ENCODE measurements around the gene NEURL3.

NEURL3 gene

DNA sequence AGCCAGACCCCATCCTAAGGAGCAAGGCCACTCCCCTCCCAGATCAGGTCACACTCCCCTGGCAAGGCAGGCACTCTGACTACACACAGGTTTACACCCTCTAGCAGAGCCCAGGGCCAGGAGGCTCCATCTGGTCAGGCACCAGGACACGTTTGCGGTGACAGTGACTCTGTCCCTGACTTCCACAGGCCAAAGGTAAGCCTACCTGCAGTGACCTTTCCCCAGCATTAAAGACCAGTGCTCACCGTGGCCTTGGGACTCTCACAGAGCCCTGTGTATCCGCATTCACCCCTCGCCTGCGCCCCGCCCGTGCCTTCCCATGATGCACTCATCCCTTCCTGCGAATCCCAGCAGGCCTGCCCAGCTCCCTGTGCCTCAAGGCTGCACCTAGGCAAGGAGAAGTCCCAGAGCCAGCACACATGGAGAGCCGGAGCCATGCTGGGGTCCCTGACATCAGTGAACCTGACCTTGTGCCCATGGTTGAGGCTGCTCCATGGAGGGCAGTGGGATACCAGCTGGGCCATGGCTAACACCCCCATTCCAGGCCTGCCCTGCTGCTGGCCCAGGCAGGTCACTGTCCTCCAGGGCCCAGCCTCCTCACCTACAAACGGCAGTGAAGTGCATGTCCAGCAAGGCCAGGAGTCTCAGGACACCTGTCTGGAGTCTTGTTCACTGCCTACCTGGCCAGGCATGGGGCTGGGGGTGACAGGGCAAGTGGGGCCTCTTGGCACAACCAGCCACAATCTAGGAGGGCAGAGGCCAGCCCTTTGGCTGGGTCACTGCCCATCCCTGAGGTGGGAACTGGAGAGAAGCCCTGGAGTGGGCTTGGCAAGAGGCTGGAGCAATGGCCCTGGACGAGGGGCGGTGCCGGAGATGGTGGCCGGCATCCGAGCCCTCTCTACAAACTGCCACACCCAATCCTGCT is 3.0 kb downstream of the NEURL3 start:
- H3K36me3 ChIP-seq (ENCODE audit: insufficient read depth, low read length) = no peaks in the 10 kb centered on the region
- no peaks in the 10 kb centered on the region for H3K9me3 ChIP-seq (ENCODE audit: insufficient read depth, low read depth, low read length)
- no peak overlapping the region for H2AFZ ChIP-seq (ENCODE audit: low read length)

DNA sequence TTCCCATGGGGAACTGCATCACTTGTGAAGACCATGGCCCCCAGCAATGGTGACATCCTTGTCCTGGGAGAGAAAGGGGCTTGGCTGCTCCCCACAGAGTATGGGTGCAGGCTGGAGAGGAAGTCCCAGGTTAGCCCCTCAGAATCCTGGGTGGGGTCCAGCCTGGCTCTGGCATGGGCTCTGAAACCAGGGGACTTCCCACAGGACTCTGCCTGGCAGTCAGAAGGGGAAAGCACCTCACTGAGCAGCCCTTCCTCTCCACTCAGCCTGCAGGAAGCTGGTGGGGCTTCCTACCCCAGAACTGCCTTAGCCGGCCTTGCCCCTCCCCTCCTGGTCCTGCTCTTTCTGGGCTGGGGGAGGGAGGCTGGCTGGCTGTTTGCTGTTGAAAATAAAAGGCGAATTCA is 3.7 kb downstream of the NEURL3 start:
- H2AFZ ChIP-seq (ENCODE audit: low read length) = no peak overlapping the region
- H3K4me3 ChIP-seq (ENCODE audit: low read length, poor library complexity, severe bottlenecking) = no peak overlapping the region
- no peaks in the 10 kb centered on the region for H3K9me3 ChIP-seq (ENCODE audit: insufficient read depth, low read depth, low read length)
- no peaks in the 10 kb centered on the region for H3F3A ChIP-seq (ENCODE audit: low read depth)
- H3K36me3 ChIP-seq (ENCODE audit: insufficient read depth, low read length) = no peaks in the 10 kb centered on the region
- TF ChIP-seq CTCF (conservative IDR thresholded peaks at IDR 0.05; ENCODE audit: low read length) = no peak
- TF ChIP-seq EZH2phosphoT487 (IDR thresholded peaks at IDR 0.05; ENCODE audit: borderline replicate concordance) = no peak
- no peaks in the 10 kb centered on the region for H3K27me3 ChIP-seq (ENCODE audit: insufficient read depth, low read length, poor library complexity, severe bottlenecking)
- no peaks in the 10 kb centered on the region for H3K4me1 ChIP-seq (ENCODE audit: insufficient read depth, low read length, poor library complexity, severe bottlenecking)
- no peak overlapping the region for H3K4me2 ChIP-seq (ENCODE audit: low read depth, low read length, poor library complexity, severe bottlenecking)
- H3K79me2 ChIP-seq (ENCODE audit: insufficient read depth, low read length) = no peaks in the 10 kb centered on the region
- no peak overlapping the region for H3K9ac ChIP-seq (ENCODE audit: low read depth, low read length, poor library complexity, severe bottlenecking)
- no peaks in the 10 kb centered on the region for H4K20me1 ChIP-seq (ENCODE audit: insufficient read depth, low read length, poor library complexity, severe bottlenecking)
- no peaks in the 10 kb centered on the region for H3K9me2 ChIP-seq (replicated peaks; ENCODE audit: low read depth, low read length)

More for the DNA sequence above, 3.0 kb downstream of the NEURL3 start:
- Histone ChIP-seq H3K4me3 (ENCODE audit: low read length, poor library complexity, severe bottlenecking) (no peak overlapping the region), H3F3A (ENCODE audit: low read depth) (no peaks in the 10 kb centered on the region), H3K4me2 (ENCODE audit: low read depth, low read length, poor library complexity, severe bottlenecking) (no peak overlapping the region), H3K79me2 (ENCODE audit: insufficient read depth, low read length) (no peaks in the 10 kb centered on the region), H3K27me3 (ENCODE audit: insufficient read depth, low read length, poor library complexity, severe bottlenecking) (no peaks in the 10 kb centered on the region), H3K4me1 (ENCODE audit: insufficient read depth, low read length, poor library complexity, severe bottlenecking) (no peaks in the 10 kb centered on the region), H3K9me2 (replicated peaks; ENCODE audit: low read depth, low read length) (no peaks in the 10 kb centered on the region), H4K20me1 (ENCODE audit: insufficient read depth, low read length, poor library complexity, severe bottlenecking) (no peaks in the 10 kb centered on the region), H3K9ac (ENCODE audit: low read depth, low read length, poor library complexity, severe bottlenecking) (no peak overlapping the region)
- no peak for TF ChIP-seq CTCF (conservative IDR thresholded peaks at IDR 0.05; ENCODE audit: low read length)
- TF ChIP-seq EZH2phosphoT487 (IDR thresholded peaks at IDR 0.05; ENCODE audit: borderline replicate concordance) = no peak

- no peaks in the 10 kb centered on the region for H4K20me1 ChIP-seq (ENCODE audit: insufficient read depth, low read length, poor library complexity, severe bottlenecking)
- H3K27me3 ChIP-seq (ENCODE audit: insufficient read depth, low read length, poor library complexity, severe bottlenecking) = no peaks in the 10 kb centered on the region
- H3K36me3 ChIP-seq (ENCODE audit: insufficient read depth, low read length) = no peaks in the 10 kb centered on the region
- 0 out of 2 replicates have a peak, but pooled peaks cover 2% of the 10 kb centered on the region for H3K9me3 ChIP-seq (ENCODE audit: insufficient read depth, low read depth, low read length)
- H3K4me2 ChIP-seq (ENCODE audit: low read depth, low read length, poor library complexity, severe bottlenecking) = no peak overlapping the region
- H3K4me1 ChIP-seq (ENCODE audit: insufficient read depth, low read length, poor library complexity, severe bottlenecking) = no peaks in the 10 kb centered on the region
- TF ChIP-seq EZH2phosphoT487 (IDR thresholded peaks at IDR 0.05; ENCODE audit: borderline replicate concordance) = no peak
- no peak for TF ChIP-seq CTCF (conservative IDR thresholded peaks at IDR 0.05; ENCODE audit: low read length)
- H3K4me3 ChIP-seq (ENCODE audit: low read length, poor library complexity, severe bottlenecking) = no peak overlapping the region
- H3F3A ChIP-seq (ENCODE audit: low read depth) = no peaks in the 10 kb centered on the region
- no peak overlapping the region for H2AFZ ChIP-seq (ENCODE audit: low read length)
- no peaks in the 10 kb centered on the region for H3K9me2 ChIP-seq (replicated peaks; ENCODE audit: low read depth, low read length)
- no peaks in the 10 kb centered on the region for H3K79me2 ChIP-seq (ENCODE audit: insufficient read depth, low read length)
- no peak overlapping the region for H3K9ac ChIP-seq (ENCODE audit: low read depth, low read length, poor library complexity, severe bottlenecking)
These were observed 4.6 kb downstream of the NEURL3 start for GRCh38 chr2:96500385-96501066.
